Measurements from ENCODE around the gene ADIRF.

DNA sequence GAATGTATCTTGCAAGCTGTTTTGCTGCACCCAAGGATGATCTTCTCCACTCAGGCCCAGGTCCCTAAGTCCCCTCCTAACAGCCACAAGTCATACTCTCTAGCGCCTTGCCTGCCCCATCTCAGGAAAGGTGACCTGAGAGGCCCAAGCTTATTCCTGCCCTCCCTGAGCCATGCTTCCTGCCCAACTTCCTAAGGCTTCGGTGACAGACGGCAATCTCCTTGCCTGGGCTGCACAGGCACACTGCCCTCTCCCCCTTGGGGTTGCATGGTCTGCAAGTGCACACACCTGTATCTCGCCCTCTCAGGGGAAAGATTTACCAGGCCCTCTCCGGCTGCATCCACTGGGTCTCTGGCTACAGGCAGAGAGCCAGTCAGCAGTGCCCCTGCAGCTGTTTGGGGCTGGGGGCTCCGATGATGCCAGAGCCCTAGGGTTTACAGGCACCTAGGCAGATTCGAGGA lies 771 bp upstream of the ADIRF start:
- TF ChIP-seq CEBPB (IDR thresholded peaks at IDR 0.05; ENCODE audit: borderline replicate concordance in 1 of 2, low read depth in 2 of 2, low read length in 2 of 2), result no peak
- TF ChIP-seq, protein P1, sequence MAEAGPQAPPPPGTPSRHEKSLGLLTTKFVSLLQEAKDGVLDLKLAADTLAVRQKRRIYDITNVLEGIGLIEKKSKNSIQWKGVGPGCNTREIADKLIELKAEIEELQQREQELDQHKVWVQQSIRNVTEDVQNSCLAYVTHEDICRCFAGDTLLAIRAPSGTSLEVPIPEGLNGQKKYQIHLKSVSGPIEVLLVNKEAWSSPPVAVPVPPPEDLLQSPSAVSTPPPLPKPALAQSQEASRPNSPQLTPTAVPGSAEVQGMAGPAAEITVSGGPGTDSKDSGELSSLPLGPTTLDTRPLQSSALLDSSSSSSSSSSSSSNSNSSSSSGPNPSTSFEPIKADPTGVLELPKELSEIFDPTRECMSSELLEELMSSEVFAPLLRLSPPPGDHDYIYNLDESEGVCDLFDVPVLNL (IDR thresholded peaks at IDR 0.05; ENCODE audit: low read depth, low read length), result no peak
- no peak for TF ChIP-seq HCFC1 (IDR thresholded peaks at IDR 0.05; ENCODE audit: low read length)
- TF ChIP-seq NBN (IDR thresholded peaks at IDR 0.05), result no peak
- TF ChIP-seq, protein P2, sequence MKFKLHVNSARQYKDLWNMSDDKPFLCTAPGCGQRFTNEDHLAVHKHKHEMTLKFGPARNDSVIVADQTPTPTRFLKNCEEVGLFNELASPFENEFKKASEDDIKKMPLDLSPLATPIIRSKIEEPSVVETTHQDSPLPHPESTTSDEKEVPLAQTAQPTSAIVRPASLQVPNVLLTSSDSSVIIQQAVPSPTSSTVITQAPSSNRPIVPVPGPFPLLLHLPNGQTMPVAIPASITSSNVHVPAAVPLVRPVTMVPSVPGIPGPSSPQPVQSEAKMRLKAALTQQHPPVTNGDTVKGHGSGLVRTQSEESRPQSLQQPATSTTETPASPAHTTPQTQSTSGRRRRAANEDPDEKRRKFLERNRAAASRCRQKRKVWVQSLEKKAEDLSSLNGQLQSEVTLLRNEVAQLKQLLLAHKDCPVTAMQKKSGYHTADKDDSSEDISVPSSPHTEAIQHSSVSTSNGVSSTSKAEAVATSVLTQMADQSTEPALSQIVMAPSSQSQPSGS (IDR thresholded peaks at IDR 0.05; ENCODE audit: low read length), result no peak
- no peak for TF ChIP-seq MEF2A (IDR thresholded peaks at IDR 0.05; ENCODE audit: insufficient read depth, low read depth, low read length)
- no peak for TF ChIP-seq FOS (IDR thresholded peaks at IDR 0.05; ENCODE audit: borderline replicate concordance, extremely low read depth, insufficient read length)
- TF ChIP-seq, protein P3, sequence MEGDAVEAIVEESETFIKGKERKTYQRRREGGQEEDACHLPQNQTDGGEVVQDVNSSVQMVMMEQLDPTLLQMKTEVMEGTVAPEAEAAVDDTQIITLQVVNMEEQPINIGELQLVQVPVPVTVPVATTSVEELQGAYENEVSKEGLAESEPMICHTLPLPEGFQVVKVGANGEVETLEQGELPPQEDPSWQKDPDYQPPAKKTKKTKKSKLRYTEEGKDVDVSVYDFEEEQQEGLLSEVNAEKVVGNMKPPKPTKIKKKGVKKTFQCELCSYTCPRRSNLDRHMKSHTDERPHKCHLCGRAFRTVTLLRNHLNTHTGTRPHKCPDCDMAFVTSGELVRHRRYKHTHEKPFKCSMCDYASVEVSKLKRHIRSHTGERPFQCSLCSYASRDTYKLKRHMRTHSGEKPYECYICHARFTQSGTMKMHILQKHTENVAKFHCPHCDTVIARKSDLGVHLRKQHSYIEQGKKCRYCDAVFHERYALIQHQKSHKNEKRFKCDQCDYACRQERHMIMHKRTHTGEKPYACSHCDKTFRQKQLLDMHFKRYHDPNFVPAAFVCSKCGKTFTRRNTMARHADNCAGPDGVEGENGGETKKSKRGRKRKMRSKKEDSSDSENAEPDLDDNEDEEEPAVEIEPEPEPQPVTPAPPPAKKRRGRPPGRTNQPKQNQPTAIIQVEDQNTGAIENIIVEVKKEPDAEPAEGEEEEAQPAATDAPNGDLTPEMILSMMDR (IDR thresholded peaks at IDR 0.05 in 2 of 3, conservative IDR thresholded peaks at IDR 0.05 in 1 of 3; ENCODE audit: control insufficient read depth in 2 of 3, extremely low read depth in 1 of 3, insufficient read depth in 1 of 3, low read depth in 3 of 3, low read length in 3 of 3), result no peak
- TF ChIP-seq EZH2 (IDR thresholded peaks at IDR 0.05; ENCODE audit: borderline replicate concordance, control insufficient read depth, low read depth, low read length), result no peak
- TF ChIP-seq TCF3 (IDR thresholded peaks at IDR 0.05; ENCODE audit: borderline replicate concordance, insufficient read depth, low read depth, low read length), result no peak
- TF ChIP-seq CHD4 (IDR thresholded peaks at IDR 0.05), result no peak

Data from GM12878 (cell line).